Skeletal muscle satellite cell (primary cell): ENCODE measurements around the gene GPC1.
A peak's percentile ranks its signal among the peaks of the same experiment; 100 is the strongest.

Experiments used
- H3K27me3 ChIP-seq: 2 replicates; pipeline ENCODE4 v1.7.0; 2013; ENCODE audit warnings: low read length; ENCODE audit not compliant: control insufficient read depth, insufficient read depth
- H3K36me3 ChIP-seq: 2 replicates; pipeline ENCODE4 v1.7.0; 2013; ENCODE audit warnings: mild to moderate bottlenecking, control low read depth, low read length; ENCODE audit not compliant: insufficient read depth
- H3K4me1 ChIP-seq: 2 replicates; pipeline ENCODE4 v1.7.0; 2013; ENCODE audit warnings: low read length; ENCODE audit not compliant: control insufficient read depth, insufficient read depth
- H3K4me2 ChIP-seq: 2 replicates; pipeline ENCODE4 v1.7.0; 2013; ENCODE audit warnings: mild to moderate bottlenecking, low read length
- H3K4me3 ChIP-seq: 2 replicates; pipeline ENCODE4 v1.7.0; 2013; ENCODE audit warnings: low read length
- H3K9ac ChIP-seq: 2 replicates; pipeline ENCODE4 v1.7.0; 2013; ENCODE audit warnings: mild to moderate bottlenecking, low read depth, low read length, moderate library complexity
- H3K9me3 ChIP-seq: replicated peaks from 2 replicates; pipeline ENCODE4 v1.7.0; 2013; ENCODE audit warnings: mild to moderate bottlenecking, control low read depth, low read length

Gene GPC1

GRCh38 chr2:240410004-240410403, 25.5 kb upstream of the GPC1 start:
- Histone ChIP-seq H3K4me1 (peaks cover 5% of the 10 kb centered on the region), H3K4me3 (no peak overlapping the region), H3K36me3 (no peaks in the 10 kb centered on the region), H3K4me2 (no peak overlapping the region), H3K27me3 (peaks cover 6% of the 10 kb centered on the region), H3K9ac (no peak overlapping the region), H3K9me3 (no peaks in the 10 kb centered on the region)

- no peak overlapping the region for H3K9ac ChIP-seq
- peaks cover 5% of the 10 kb centered on the region for H3K4me1 ChIP-seq
- peaks cover 6% of the 10 kb centered on the region for H3K27me3 ChIP-seq
- no peaks in the 10 kb centered on the region for H3K9me3 ChIP-seq
- no peak overlapping the region for H3K4me2 ChIP-seq
- H3K4me3 ChIP-seq = no peak overlapping the region
- no peaks in the 10 kb centered on the region for H3K36me3 ChIP-seq
Measured at GRCh38 chr2:240410808-240411207, 24.7 kb upstream of the GPC1 start.

- Histone ChIP-seq H3K9ac (no peak overlapping the region), H3K4me1 (peaks cover 5% of the 10 kb centered on the region), H3K27me3 (peaks cover 6% of the 10 kb centered on the region), H3K36me3 (no peaks in the 10 kb centered on the region), H3K9me3 (no peaks in the 10 kb centered on the region), H3K4me2 (no peak overlapping the region), H3K4me3 (no peak overlapping the region)
Measured at GRCh38 chr2:240411261-240412160, 24.0 kb upstream of the GPC1 start.

DNA sequence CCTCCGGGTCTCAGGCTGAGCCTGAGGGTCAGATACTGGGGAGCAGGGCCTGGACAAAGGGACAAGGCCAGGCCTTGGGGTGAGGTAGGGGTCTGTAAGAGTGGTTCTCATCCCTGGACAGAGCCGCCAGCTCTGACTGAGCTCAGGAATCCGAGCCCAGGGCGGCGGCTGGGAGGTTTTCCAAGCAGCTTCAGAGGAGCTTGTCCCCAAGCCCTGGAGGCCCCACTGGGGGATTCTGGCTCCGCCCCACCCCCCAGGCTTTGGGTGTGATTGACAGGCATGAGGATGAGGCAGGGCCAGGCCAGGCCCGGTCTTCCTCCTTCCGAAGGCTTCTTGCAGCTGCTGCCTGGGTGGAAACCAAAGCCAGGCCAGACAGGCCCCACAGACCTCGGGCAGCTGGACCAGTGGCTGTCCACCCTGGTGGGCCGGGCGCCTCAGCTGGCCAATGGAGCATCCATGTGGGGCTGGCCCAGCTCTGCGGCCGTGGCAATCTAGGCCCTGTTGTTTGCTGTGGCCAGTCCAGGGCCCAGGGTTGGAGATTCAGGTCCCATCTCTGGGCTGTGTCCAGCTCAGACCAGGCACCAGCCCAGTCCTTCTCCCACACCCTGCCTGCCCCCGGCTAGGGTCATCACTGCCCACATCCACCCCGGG, 23.1 kb upstream of the GPC1 start:
- H3K4me2 ChIP-seq = no peak overlapping the region
- no peaks in the 10 kb centered on the region for H3K9me3 ChIP-seq
- no peak overlapping the region for H3K4me3 ChIP-seq
- H3K27me3 ChIP-seq = peaks cover 6% of the 10 kb centered on the region
- peaks cover 5% of the 10 kb centered on the region for H3K4me1 ChIP-seq
- H3K9ac ChIP-seq = peak overlapping the region; percentile 30
- H3K36me3 ChIP-seq = no peaks in the 10 kb centered on the region

GRCh38 chr2:240412975-240413812, 22.3 kb upstream of the GPC1 start:
- no peaks in the 10 kb centered on the region for H3K36me3 ChIP-seq
- H3K4me2 ChIP-seq = no peak overlapping the region
- H3K9ac ChIP-seq = no peak overlapping the region
- no peaks in the 10 kb centered on the region for H3K9me3 ChIP-seq
- H3K4me3 ChIP-seq = no peak overlapping the region
- H3K4me1 ChIP-seq = peaks cover 5% of the 10 kb centered on the region
- peaks cover 1% of the 10 kb centered on the region for H3K27me3 ChIP-seq

GRCh38 chr2:240413813-240414429, 21.5 kb upstream of the GPC1 start:
- no peak overlapping the region for H3K4me3 ChIP-seq
- peaks cover 5% of the 10 kb centered on the region for H3K4me1 ChIP-seq
- H3K9ac ChIP-seq = no peak overlapping the region
- H3K36me3 ChIP-seq = no peaks in the 10 kb centered on the region
- H3K4me2 ChIP-seq = no peak overlapping the region
- H3K9me3 ChIP-seq = no peaks in the 10 kb centered on the region
- no peaks in the 10 kb centered on the region for H3K27me3 ChIP-seq

DNA sequence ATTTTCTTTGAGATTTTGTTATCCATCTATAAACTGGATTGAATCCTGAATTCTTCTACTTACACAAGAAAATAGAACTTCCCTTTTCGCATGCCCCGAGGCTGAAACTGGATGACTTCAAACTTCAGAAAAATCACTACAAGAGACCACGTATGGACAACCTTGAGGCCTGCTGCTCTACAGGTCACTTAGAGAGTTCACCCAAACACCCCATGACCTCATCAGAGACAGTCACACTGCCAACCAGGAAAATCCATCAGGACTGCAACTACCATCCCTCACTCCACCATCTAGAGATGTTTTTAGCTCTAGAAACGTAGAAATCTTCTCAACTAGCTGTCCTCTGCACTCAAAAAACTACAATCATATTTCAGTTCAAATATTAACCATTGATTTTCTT, 18.6 kb upstream of the GPC1 start:
- Histone ChIP-seq H3K9ac (no peak overlapping the region), H3K4me2 (no peak overlapping the region), H3K4me1 (peaks cover 5% of the 10 kb centered on the region), H3K36me3 (no peaks in the 10 kb centered on the region), H3K4me3 (no peak overlapping the region), H3K9me3 (peaks cover 6% of the 10 kb centered on the region), H3K27me3 (no peaks in the 10 kb centered on the region)

DNA sequence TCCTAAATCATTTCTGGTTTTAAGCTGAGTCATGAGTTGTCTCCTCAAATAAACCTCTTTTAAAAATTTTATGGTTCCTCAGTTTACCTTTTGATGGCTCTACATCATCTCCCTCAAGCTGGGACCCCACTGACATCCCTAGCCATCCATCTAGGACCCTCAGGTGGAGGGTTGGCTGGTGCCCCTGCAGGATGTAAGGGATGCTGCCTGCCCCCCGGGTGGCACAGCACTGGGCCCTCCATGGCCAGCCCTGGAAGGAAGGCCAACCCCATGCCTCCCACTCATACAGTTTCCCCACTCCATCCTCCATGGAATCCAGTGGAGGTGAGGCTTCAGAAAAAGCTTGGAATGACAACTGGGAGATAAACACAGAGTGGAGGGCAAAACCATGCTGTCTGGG, 17.2 kb upstream of the GPC1 start:
- H3K27me3 ChIP-seq = no peaks in the 10 kb centered on the region
- H3K4me1 ChIP-seq = no peaks in the 10 kb centered on the region
- H3K9me3 ChIP-seq = peaks cover 6% of the 10 kb centered on the region
- no peak overlapping the region for H3K4me3 ChIP-seq
- H3K36me3 ChIP-seq = no peaks in the 10 kb centered on the region
- H3K9ac ChIP-seq = no peak overlapping the region
- H3K4me2 ChIP-seq = no peak overlapping the region

- H3K36me3 ChIP-seq = no peaks in the 10 kb centered on the region
- H3K27me3 ChIP-seq = peaks cover 5% of the 10 kb centered on the region
- H3K9me3 ChIP-seq = peaks cover 6% of the 10 kb centered on the region
- no peak overlapping the region for H3K4me2 ChIP-seq
- no peak overlapping the region for H3K4me3 ChIP-seq
- H3K9ac ChIP-seq = no peak overlapping the region
- no peaks in the 10 kb centered on the region for H3K4me1 ChIP-seq
Measured at GRCh38 chr2:240419271-240419670, 16.2 kb upstream of the GPC1 start.

- Histone ChIP-seq H3K27me3 (peaks cover 10% of the 10 kb centered on the region), H3K4me1 (no peaks in the 10 kb centered on the region), H3K9me3 (peaks cover 6% of the 10 kb centered on the region), H3K36me3 (no peaks in the 10 kb centered on the region), H3K4me2 (no peak overlapping the region), H3K4me3 (no peak overlapping the region), H3K9ac (no peak overlapping the region)
Measured at GRCh38 chr2:240419723-240420122, 15.7 kb upstream of the GPC1 start.
